Keratinocyte (primary cell): ENCODE data around the gene AOAH. TPM values are rescaled to one million over a fixed set of nuclear protein-coding genes. Genes with fewer than 3 reads are reported as not detected.

Experiments used
- DNase-seq: peaks from one replicate; pipeline ENCODE4 v3.0.0-alpha.2; 2011; ENCODE audit warnings: low read depth, missing footprints, low spot score
- FAIRE-seq: peaks from 2 replicates; lab custom pipeline; 2011; peaks lifted over from hg19 to GRCh38; lab: Jason Lieb, UNC
- H2AFZ ChIP-seq: 2 replicates; pipeline ENCODE4 v1.6.0; 2012; ENCODE audit warnings: low read length, control low read depth, inconsistent platforms; ENCODE audit not compliant: control insufficient read depth
- H3K27ac ChIP-seq: 2 replicates; pipeline ENCODE4 v1.5.1; 2011; ENCODE audit warnings: low read length; ENCODE audit not compliant: control insufficient read depth, insufficient read depth
- H3K27me3 ChIP-seq: 3 replicates; pipeline ENCODE4 v1.6.0; 2011; ENCODE audit warnings: low read length; ENCODE audit not compliant: control insufficient read depth, insufficient read depth; ENCODE audit errors: extremely low read depth
- H3K36me3 ChIP-seq, 2 experiments: 2 replicates in 1 of 2; 3 replicates in 1 of 2; pipeline ENCODE4 v1.5.1; 2011; ENCODE audit warnings: low read length in 2 of 2, mild to moderate bottlenecking in 1 of 2; ENCODE audit not compliant: control insufficient read depth in 2 of 2, insufficient read depth in 2 of 2; ENCODE audit errors: extremely low read depth in 1 of 2
- H3K4me1 ChIP-seq: 3 replicates; pipeline ENCODE4 v1.5.1; 2011; ENCODE audit warnings: low read length; ENCODE audit not compliant: control insufficient read depth, insufficient read depth; ENCODE audit errors: extremely low read depth
- H3K4me2 ChIP-seq: 3 replicates; pipeline ENCODE4 v1.6.0; 2011; ENCODE audit warnings: low read depth, low read length; ENCODE audit not compliant: control insufficient read depth, insufficient read depth; ENCODE audit errors: extremely low read depth
- H3K4me3 ChIP-seq, 3 experiments: fragments of 200-600 bp in 1 of 3; sonication (generic) in 1 of 3; 2 replicates in 2 of 3; 3 replicates in 1 of 3; pipeline ENCODE4 v1.5.1; 2011 to 2016; ENCODE audit warnings: low read length in 3 of 3, mild to moderate bottlenecking in 3 of 3, control low read depth in 2 of 3, inconsistent platforms in 1 of 3, low read depth in 1 of 3, mixed read lengths in 1 of 3, mixed run types in 1 of 3, moderate library complexity in 1 of 3; ENCODE audit not compliant: control insufficient read depth in 2 of 3, insufficient read depth in 2 of 3; ENCODE audit errors: extremely low read depth in 1 of 3
- H3K79me2 ChIP-seq: 2 replicates; pipeline ENCODE4 v1.6.0; 2012; ENCODE audit warnings: low read length; ENCODE audit not compliant: control insufficient read depth, insufficient read depth
- H3K9ac ChIP-seq: 3 replicates; pipeline ENCODE4 v1.6.0; 2011; ENCODE audit warnings: low read length; ENCODE audit not compliant: control insufficient read depth, insufficient read depth; ENCODE audit errors: extremely low read depth
- H3K9me1 ChIP-seq: 3 replicates; pipeline ENCODE4 v1.6.0; 2011; ENCODE audit warnings: low read length; ENCODE audit not compliant: control insufficient read depth, insufficient read depth; ENCODE audit errors: extremely low read depth
- H3K9me3 ChIP-seq: 2 replicates; pipeline ENCODE4 v1.5.1; 2012; ENCODE audit warnings: low read depth, low read length; ENCODE audit not compliant: control insufficient read depth
- H4K20me1 ChIP-seq: 3 replicates; pipeline ENCODE4 v1.6.0; 2011; ENCODE audit warnings: low read length; ENCODE audit not compliant: control insufficient read depth, insufficient read depth; ENCODE audit errors: extremely low read depth
- CTCF ChIP-seq, 3 experiments: IDR thresholded peaks in 1 of 3; conservative IDR thresholded peaks in 1 of 3; optimal IDR thresholded peaks in 1 of 3; 2 replicates in 2 of 3; 3 replicates in 1 of 3; pipeline versions ENCODE3 to v1.5.1; 2011; ENCODE audit warnings: low read length in 3 of 3, mild to moderate bottlenecking in 3 of 3, moderate library complexity in 2 of 3, control low read depth in 1 of 3, inconsistent platforms in 1 of 3; ENCODE audit not compliant: insufficient read depth in 2 of 3; ENCODE audit errors: extremely low read depth in 1 of 3
- EZH2 ChIP-seq: IDR thresholded peaks from one replicate; pipeline ENCODE4 v1.6.1; 2012; ENCODE audit warnings: inconsistent platforms, mild to moderate bottlenecking, low read length, moderate library complexity
- dilution Hi-C: fragments of 300-500 bp; cut with MboI; formaldehyde crosslinking; loops from one replicate; pipeline ENCODE4 v1.7.0; 2020; ENCODE audit warnings: low sequenced_read_pairs; ENCODE audit not compliant: extremely low pct_ligation_motif_present
- polyA plus RNA-seq, 5 experiments: library from polyadenylated mRNA; depleted of rRNA in 3 of 5; stranded (reverse) in 3 of 5; stranded (forward) in 1 of 5; unstranded in 1 of 5; fragments of >200 nt; gene quantifications; 1 replicate in 1 of 5; 2 replicates in 3 of 5; 3 replicates in 1 of 5; pipeline versions ENCODE4 v1.2.1 to v1.2.3, GENCODE V29; 2011 to 2012; ENCODE audit warnings: missing spikeins in 2 of 5, low read depth in 1 of 5, low replicate concordance in 1 of 5

AOAH gene
- polyA plus RNA-seq, 1 donor (not counting 4 experiments of a cell fraction or from before 2014, with no cell fraction given) = 0.43 TPM

DNA sequence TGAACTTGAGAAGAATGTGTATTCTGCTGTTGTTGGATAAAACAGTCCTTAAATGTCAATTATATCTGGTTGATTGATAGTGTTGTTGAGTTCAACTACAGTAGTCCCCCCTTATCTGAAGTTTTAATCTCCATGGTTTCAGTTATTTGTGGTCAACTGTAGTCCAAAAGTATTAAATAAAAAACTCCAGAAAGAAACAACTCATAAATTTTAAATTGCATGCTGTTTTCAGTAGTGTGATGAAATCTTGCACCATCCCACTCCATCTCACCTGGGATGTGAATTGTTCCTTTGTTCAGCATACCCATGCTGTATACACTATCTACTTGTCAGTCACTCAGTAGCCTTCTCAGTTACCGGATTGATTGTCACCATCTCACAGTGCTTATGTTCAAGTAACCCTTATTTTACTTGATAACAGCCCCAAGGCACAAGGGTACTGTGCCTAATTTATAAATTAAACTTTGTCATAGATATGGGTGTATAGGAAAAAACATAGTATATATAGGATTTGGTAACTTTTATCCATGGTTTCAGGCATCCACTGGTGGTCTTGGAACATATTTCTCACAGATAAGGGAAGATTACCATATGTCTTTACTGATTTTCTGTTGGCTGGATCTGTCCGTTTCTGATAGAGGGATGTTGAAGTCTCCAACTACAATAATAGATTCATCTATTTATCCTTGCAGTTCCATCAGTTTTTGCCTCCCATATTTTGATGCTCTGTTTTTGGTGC lies 57.1 kb downstream of the AOAH start:
- H3K27ac ChIP-seq = no peak overlapping the region
- H3K4me1 ChIP-seq = peaks cover 16% of the 10 kb centered on the region
- FAIRE-seq (no peak), DNase-seq (no peak)
- dilution Hi-C loops = loop anchor here (25.0 kb wide), 1 partner anchor 180 kb away; no protein-coding TSS in a partner anchor
- H3K36me3 ChIP-seq = no peaks in the 10 kb centered on the region
- H3K9me3 ChIP-seq = no peaks in the 10 kb centered on the region
- H4K20me1 ChIP-seq = no peaks in the 10 kb centered on the region
- H3K9me1 ChIP-seq = no peaks in the 10 kb centered on the region
- no peak overlapping the region for H3K4me3 ChIP-seq
- H3K9ac ChIP-seq = no peak overlapping the region
- H2AFZ ChIP-seq = no peak overlapping the region
- H3K4me2 ChIP-seq = no peak overlapping the region
- H3K27me3 ChIP-seq = no peaks in the 10 kb centered on the region
- no peaks in the 10 kb centered on the region for H3K79me2 ChIP-seq
- TF ChIP-seq EZH2 = no peak
- TF ChIP-seq CTCF (optimal IDR thresholded peaks at IDR 0.05 in 1 of 3, IDR thresholded peaks at IDR 0.05 in 1 of 3, conservative IDR thresholded peaks at IDR 0.05 in 1 of 3; ENCODE audit: extremely low read depth in 1 of 3, insufficient read depth in 2 of 3, low read length in 3 of 3) = no peak

GRCh38 chr7:36663481-36663880 lies 60.8 kb downstream of the AOAH start:
- DNase-seq (no peak), FAIRE-seq (no peak)
- Histone ChIP-seq H3K27ac (no peak overlapping the region), H3K4me1 (peaks cover 25% of the 10 kb centered on the region), H4K20me1 (no peaks in the 10 kb centered on the region), H3K36me3 (no peaks in the 10 kb centered on the region), H3K4me3 (no peak overlapping the region), H3K9ac (no peak overlapping the region), H3K9me3 (no peaks in the 10 kb centered on the region), H3K9me1 (no peaks in the 10 kb centered on the region), H2AFZ (no peak overlapping the region), H3K27me3 (no peaks in the 10 kb centered on the region), H3K4me2 (no peak overlapping the region), H3K79me2 (no peaks in the 10 kb centered on the region)
- TF ChIP-seq CTCF (optimal IDR thresholded peaks at IDR 0.05 in 1 of 3, IDR thresholded peaks at IDR 0.05 in 1 of 3, conservative IDR thresholded peaks at IDR 0.05 in 1 of 3; ENCODE audit: extremely low read depth in 1 of 3, insufficient read depth in 2 of 3, low read length in 3 of 3) = no peak
- no peak for TF ChIP-seq EZH2
- dilution Hi-C loops = loop anchor here (25.0 kb wide), 1 partner anchor 176 kb away; no protein-coding TSS in a partner anchor
